Esophagus muscularis mucosa (tissue), 3 donors: ENCODE data around the gene SCAMP3.

Experiments
- POLR2AphosphoS5 ChIP-seq, 2 donors: sonication (generic); formaldehyde crosslinking; IDR thresholded peaks; one replicate each; pipeline ENCODE4 v1.6.1; 2017; ENCODE audit warnings: antibody characterized with exemption in 2 of 2
- TF ChIP-seq, protein P1 (sequence below), 3 experiments: fragments of 200-600 bp in 2 of 3; fragments of 450-650 bp in 1 of 3; sonication (generic) in 2 of 3; IDR thresholded peaks; one replicate each; pipeline ENCODE4 v1.5.1; 2017 to 2019; ENCODE audit warnings: antibody characterized with exemption in 3 of 3, mild to moderate bottlenecking in 2 of 3, moderate library complexity in 1 of 3

DNA sequence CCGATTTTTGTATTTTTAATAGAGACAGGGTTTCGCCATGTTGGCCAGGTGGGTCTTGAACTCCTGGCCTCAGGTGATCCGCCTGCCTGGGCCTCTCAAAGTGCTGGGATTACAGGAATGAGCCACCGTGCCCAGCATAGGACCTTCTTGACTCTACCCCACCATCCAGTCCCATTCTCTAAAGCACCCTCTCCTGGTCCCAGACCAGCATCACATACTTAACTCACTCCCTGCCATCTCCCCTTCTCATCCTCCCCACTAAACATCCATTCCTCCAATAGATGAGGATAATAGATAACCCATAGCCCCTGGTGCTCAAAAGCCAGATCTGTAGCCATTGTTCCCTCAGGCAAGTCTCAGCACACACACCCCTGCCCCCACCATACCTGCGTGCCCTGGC is 9.0 kb downstream of the SCAMP3 start:
- TF ChIP-seq, protein P1, sequence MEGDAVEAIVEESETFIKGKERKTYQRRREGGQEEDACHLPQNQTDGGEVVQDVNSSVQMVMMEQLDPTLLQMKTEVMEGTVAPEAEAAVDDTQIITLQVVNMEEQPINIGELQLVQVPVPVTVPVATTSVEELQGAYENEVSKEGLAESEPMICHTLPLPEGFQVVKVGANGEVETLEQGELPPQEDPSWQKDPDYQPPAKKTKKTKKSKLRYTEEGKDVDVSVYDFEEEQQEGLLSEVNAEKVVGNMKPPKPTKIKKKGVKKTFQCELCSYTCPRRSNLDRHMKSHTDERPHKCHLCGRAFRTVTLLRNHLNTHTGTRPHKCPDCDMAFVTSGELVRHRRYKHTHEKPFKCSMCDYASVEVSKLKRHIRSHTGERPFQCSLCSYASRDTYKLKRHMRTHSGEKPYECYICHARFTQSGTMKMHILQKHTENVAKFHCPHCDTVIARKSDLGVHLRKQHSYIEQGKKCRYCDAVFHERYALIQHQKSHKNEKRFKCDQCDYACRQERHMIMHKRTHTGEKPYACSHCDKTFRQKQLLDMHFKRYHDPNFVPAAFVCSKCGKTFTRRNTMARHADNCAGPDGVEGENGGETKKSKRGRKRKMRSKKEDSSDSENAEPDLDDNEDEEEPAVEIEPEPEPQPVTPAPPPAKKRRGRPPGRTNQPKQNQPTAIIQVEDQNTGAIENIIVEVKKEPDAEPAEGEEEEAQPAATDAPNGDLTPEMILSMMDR (IDR thresholded peaks at IDR 0.05): no peak
- no peak for TF ChIP-seq POLR2AphosphoS5 (IDR thresholded peaks at IDR 0.05)
